ENCODE data around the gene ANKRD29.

Gene ANKRD29

GRCh38 chr18:23662309-23663263, at the start of gene ANKRD29:
Gene ANKRD29 (minus strand): TSS chr18:23662911. CDS start chr18:23662730, 181 bp downstream.
- no peak for FAIRE-seq

GRCh38 chr18:23712445-23712844, 49.7 kb upstream of the ANKRD29 start:
- no peak for FAIRE-seq

- FAIRE-seq = no peak
Measured at GRCh38 chr18:23711426-23711825, 48.7 kb upstream of the ANKRD29 start.

GRCh38 chr18:23710946-23711345, 48.2 kb upstream of the ANKRD29 start:
- peak; percentile 72 for FAIRE-seq

- no peak for FAIRE-seq
Measured at GRCh38 chr18:23710068-23710527, 47.4 kb upstream of the ANKRD29 start.

- FAIRE-seq = no peak
Measured at GRCh38 chr18:23706971-23707640, 44.4 kb upstream of the ANKRD29 start.

GRCh38 chr18:23704806-23705205, 42.1 kb upstream of the ANKRD29 start:
- FAIRE-seq = no peak

GRCh38 chr18:23703987-23704384, 41.3 kb upstream of the ANKRD29 start:
- no peak for FAIRE-seq

GRCh38 chr18:23703057-23703986, 40.6 kb upstream of the ANKRD29 start:
- no peak for FAIRE-seq

GRCh38 chr18:23702606-23703005, 39.9 kb upstream of the ANKRD29 start:
- no peak for FAIRE-seq

- FAIRE-seq = no peak
Measured at GRCh38 chr18:23701544-23702064, 38.9 kb upstream of the ANKRD29 start.

GRCh38 chr18:23701017-23701416, 38.3 kb upstream of the ANKRD29 start:
- no peak for FAIRE-seq

GRCh38 chr18:23694637-23695430, 32.1 kb upstream of the ANKRD29 start:
- no peak for FAIRE-seq

GRCh38 chr18:23693846-23694245, 31.1 kb upstream of the ANKRD29 start:
- FAIRE-seq = no peak

- FAIRE-seq = no peak
Measured at GRCh38 chr18:23690505-23691068, 27.9 kb upstream of the ANKRD29 start.

GRCh38 chr18:23689616-23690504, 27.1 kb upstream of the ANKRD29 start:
- no peak for FAIRE-seq

GRCh38 chr18:23689031-23689615, 26.4 kb upstream of the ANKRD29 start, which contains the start of gene LAMA3:
Gene LAMA3 (plus strand): TSS chr18:23689453. CDS start chr18:23689684, 231 bp downstream.
- no peak for FAIRE-seq

GRCh38 chr18:23688528-23688927, 25.8 kb upstream of the ANKRD29 start:
- FAIRE-seq = no peak

GRCh38 chr18:23684515-23685197, 21.9 kb upstream of the ANKRD29 start:
- no peak for FAIRE-seq

All from colon (tissue), 2 donors.